Erythroblast (primary cell): Measurements from ENCODE around the gene SLC25A46.

Source experiments
- GATA1 ChIP-seq: IDR thresholded peaks from 2 replicates; pipeline ENCODE4 v1.6.1; 2011; ENCODE audit warnings: low read depth, mild to moderate bottlenecking, control low read depth, low read length, moderate library complexity
- POLR2A ChIP-seq: IDR thresholded peaks from 2 replicates; pipeline ENCODE4 v1.6.1; 2011; ENCODE audit warnings: mild to moderate bottlenecking, low read length

- TF ChIP-seq POLR2A (no peak), GATA1 (no peak)
Observed at GRCh38 chr5:110716247-110717245, 22.3 kb upstream of the SLC25A46 start.
